ENCODE data around the gene ENPEP. TPM values are rescaled to one million over a fixed set of nuclear protein-coding genes. Genes with fewer than 3 reads are reported as not detected.
"Not testable (repeated sequence)": the region's sequence is repeated elsewhere in the genome, so short reads cannot be mapped to it uniquely, and the experiment has no call there.

Gene ENPEP
- total RNA-seq, 2 experiments from 2014 or later = 0.54 to 0.93 TPM

DNA sequence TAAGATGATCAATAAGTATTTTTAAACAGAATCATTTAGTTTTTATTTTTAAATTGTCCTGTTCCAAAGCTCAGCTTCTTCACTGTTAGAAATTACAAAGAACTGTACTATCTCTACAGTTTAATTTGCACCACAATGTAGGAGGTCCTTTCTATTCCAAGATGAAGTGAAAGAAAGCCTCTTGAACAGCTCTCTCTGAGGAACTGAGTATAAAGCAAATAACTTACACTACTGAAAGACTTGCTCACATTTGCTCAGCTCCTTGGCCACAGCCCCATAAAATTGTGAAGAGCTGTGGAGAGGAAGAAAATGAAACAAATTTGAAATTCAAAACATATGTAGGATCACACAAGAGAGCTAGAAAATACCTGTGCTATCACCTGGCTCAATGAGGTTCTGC lies 68.6 kb downstream of the ENPEP start:
- H3K4me1 Mint-ChIP-seq = no peaks in the 10 kb centered on the region
- H3K4me3 Mint-ChIP-seq = no peak overlapping the region
- H3K9me3 Mint-ChIP-seq (ENCODE audit: low read depth) = no peaks in the 10 kb centered on the region
- ATAC-seq = no peak
- H3K27me3 Mint-ChIP-seq = peaks cover 33% of the 10 kb centered on the region
- no peak overlapping the region for H3K27ac Mint-ChIP-seq
- no peaks in the 10 kb centered on the region for H3K36me3 Mint-ChIP-seq
- DNase-seq = no peak
- CTCF ChIA-PET = interaction anchor here (1.4 kb wide), 1 partner anchor 546 kb away, joined by 3 read pairs; no protein-coding TSS in a partner anchor

DNA sequence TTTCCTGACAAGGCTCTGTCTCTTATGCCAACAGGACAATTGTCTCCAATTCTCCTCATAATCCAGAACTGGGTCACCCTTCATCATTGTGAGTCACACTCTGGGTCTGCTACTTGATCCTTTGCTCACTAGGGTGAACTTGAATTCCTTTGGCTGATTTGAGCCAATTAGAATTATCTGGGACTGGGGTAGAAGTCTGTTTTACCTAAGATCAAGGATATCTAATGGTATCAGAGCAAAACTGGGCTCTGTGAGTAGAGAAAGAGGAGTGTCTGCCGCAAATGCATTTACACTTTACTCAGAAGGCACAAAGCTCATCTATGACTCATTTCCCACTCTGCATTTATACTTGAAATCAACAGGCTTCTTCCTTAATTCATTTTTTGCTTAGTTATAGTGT lies 74.3 kb downstream of the ENPEP start:
- DNase-seq = no peak
- ATAC-seq = no peak
- Mint-ChIP-seq H3K27ac (no peak overlapping the region), H3K27me3 (peaks cover 27% of the 10 kb centered on the region), H3K4me1 (no peaks in the 10 kb centered on the region), H3K4me3 (no peak overlapping the region), H3K36me3 (no peaks in the 10 kb centered on the region), H3K9me3 (ENCODE audit: low read depth) (no peaks in the 10 kb centered on the region)
- CTCF ChIA-PET = no interaction called here

DNA sequence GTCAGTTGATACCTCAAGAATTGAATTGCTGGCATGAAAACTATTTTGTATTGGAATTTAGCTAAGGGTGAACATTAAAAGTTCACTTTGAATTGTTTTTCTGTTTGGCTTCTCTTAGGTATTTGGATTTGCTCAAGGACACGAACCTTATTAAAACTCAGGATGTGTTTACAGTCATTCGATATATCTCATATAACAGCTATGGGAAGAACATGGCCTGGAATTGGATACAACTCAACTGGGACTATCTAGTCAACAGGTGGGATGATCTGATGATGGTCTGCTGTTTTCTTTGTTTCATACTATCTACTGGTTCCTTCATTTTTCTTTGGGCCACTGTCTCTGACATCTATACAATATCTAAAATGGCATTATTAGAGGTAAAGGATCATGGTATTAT lies 77.2 kb downstream of the ENPEP start:
- Mint-ChIP-seq H3K27ac (no peak overlapping the region), H3K36me3 (no peaks in the 10 kb centered on the region), H3K9me3 (ENCODE audit: low read depth) (no peaks in the 10 kb centered on the region), H3K4me3 (no peak overlapping the region), H3K4me1 (no peaks in the 10 kb centered on the region), H3K27me3 (peaks cover 21% of the 10 kb centered on the region)
- DNase-seq = no peak
- CTCF ChIA-PET = no interaction called here
- no peak for ATAC-seq

DNA sequence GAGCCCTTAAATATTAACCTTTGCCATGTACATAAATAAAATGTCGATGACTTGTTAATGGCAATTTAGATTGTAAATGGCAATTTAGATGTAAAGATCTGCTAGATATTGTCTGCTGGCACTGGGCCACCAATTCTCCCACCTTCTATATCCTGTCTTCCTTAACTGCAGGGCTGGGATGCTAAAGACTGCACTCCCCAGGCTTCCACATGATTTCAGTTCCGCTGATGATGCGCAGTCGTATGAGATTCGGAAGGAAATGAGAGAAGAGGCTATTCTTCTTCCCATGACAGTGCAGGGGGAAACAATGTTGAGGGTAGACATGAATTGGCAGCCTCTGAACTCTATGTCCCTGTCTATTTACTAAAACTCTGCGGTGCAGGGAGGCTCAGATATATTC lies 91.3 kb downstream of the ENPEP start:
- CTCF ChIA-PET = no interaction called here
- no peak for DNase-seq
- ATAC-seq = no peak
- Mint-ChIP-seq H3K9me3 (ENCODE audit: low read depth) (no peaks in the 10 kb centered on the region), H3K4me3 (no peak overlapping the region), H3K36me3 (no peaks in the 10 kb centered on the region), H3K27ac (no peak overlapping the region), H3K4me1 (no peaks in the 10 kb centered on the region), H3K27me3 (peaks cover 8% of the 10 kb centered on the region)

DNA sequence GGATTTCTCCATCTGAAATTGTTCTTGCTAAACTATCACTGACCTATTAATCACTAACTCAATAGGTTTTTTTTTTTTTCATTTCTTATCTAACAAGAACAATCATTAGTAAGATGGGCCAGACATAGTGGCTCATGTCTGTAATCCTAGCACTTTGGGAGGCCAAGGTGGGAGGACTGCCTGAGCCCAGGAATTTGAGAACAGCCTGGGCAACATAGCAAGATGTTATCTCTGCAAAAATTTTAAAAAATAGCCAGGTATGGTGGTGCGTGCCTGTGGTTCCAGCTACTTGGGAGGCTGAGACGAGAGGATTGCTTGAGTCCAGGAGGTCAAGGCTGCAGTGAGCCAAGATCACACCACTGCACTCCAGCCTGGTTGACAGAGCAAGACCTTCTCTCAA lies 100.7 kb downstream of the ENPEP start:
- DNase-seq; H3K9me3 Mint-ChIP-seq (ENCODE audit: low read depth); CTCF ChIA-PET; H3K27ac Mint-ChIP-seq; H3K4me1 Mint-ChIP-seq; H3K4me3 Mint-ChIP-seq; ATAC-seq; H3K36me3 Mint-ChIP-seq: not testable (repeated sequence)
- H3K27me3 Mint-ChIP-seq = peaks cover 15% of the 10 kb centered on the region

DNA sequence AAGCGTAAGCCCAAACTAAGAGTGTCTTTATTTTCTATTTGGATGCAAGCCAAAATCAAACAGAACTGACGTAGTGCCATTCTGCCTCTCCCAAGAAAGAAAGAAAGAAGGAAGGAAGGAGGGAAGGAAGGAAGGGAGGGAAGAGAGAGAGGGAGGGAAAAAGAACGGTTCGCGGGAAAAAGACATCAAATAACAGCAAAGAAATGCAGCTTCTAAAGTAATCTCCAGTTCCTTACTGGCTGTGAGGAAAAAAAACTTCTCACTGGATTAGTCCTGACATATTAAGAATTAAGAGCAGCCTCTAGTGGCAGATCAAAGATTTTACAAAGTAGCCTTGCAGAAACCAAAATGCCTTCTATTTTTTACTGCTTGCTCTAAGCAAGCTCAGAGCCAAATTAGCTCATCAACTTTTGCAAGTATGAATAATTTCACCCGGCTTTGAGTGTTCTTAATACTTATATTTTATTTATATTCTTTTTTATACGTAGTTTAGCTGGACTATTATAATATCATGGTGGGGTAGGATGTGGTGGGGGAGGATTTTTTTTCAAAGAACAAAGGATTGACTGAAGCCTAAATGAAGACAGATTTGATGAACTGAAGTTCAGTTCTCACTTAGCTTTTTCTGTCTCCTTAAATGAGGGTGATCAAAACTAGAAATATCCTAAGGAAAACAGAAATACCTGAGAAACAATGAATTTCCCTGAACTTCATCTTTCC lies 110.3 kb downstream of the ENPEP start:
- ATAC-seq (no peak), DNase-seq (no peak)
- H3K27ac Mint-ChIP-seq = no peak overlapping the region
- H3K9me3 Mint-ChIP-seq (ENCODE audit: low read depth) = no peaks in the 10 kb centered on the region
- peaks cover 6% of the 10 kb centered on the region for H3K27me3 Mint-ChIP-seq
- CTCF ChIA-PET = no interaction called here
- H3K4me1 Mint-ChIP-seq = no peaks in the 10 kb centered on the region
- H3K4me3 Mint-ChIP-seq = no peak overlapping the region
- H3K36me3 Mint-ChIP-seq = no peaks in the 10 kb centered on the region

DNA sequence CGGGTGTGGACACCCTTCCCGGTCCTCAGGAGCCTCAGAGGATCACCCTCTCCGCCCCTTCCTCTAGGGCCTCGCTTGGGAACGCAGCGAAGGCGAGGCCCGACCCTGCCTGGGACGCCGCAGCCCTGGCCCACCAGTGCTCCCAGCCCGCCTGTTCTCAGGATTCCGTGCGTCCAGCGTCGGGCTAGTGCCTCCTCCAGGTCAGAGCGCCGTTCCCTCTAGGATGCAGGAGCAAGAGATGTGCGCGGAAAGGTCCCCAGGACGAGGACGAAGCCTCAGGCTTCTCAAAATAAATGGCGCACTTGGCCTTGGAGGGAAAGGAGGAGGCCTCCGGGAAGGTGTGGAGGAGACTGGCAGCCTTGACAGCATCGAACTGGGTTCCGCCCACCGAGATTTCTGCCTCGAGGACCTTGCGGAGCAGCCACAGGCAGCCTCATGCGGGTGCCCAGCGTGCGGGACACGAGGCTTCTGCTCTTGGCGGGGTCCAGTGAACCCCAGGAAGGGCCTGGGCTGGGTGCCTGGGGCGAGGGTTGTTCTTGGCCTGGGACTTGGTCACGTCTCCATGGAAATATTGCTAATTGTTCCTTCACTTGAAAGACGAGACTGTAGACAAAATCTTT lies 111.8 kb downstream of the ENPEP start:
- Mint-ChIP-seq H3K4me3 (no peak overlapping the region), H3K9me3 (ENCODE audit: low read depth) (no peaks in the 10 kb centered on the region), H3K27me3 (peaks cover 2% of the 10 kb centered on the region), H3K27ac (no peak overlapping the region), H3K4me1 (no peaks in the 10 kb centered on the region), H3K36me3 (no peaks in the 10 kb centered on the region)
- CTCF ChIA-PET = no interaction called here
- ATAC-seq (no peak), DNase-seq (no peak)

DNA sequence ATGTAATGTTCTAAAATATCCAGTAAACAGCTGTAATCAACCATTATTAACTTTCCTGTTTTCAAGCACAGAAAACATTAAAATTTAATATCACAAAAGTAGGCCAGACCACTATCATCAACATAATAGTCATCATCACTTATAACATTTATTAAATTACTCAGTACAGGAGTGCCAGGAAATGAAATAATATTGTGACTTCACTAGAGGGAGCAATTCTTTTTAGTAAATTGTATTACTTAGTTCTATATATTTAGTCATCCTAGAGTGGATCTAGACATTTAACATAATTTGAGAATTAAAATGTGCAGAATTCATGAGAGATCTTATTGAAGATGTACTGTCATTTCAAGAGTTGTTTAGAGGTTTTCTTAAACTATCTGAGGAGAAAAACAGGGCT lies 113.3 kb downstream of the ENPEP start:
- CTCF ChIA-PET = no interaction called here
- Mint-ChIP-seq H3K4me3 (no peak overlapping the region), H3K27ac (no peak overlapping the region), H3K4me1 (no peaks in the 10 kb centered on the region), H3K9me3 (ENCODE audit: low read depth) (no peaks in the 10 kb centered on the region), H3K36me3 (no peaks in the 10 kb centered on the region), H3K27me3 (peaks cover 2% of the 10 kb centered on the region)
- ATAC-seq = no peak
- DNase-seq = no peak

DNA sequence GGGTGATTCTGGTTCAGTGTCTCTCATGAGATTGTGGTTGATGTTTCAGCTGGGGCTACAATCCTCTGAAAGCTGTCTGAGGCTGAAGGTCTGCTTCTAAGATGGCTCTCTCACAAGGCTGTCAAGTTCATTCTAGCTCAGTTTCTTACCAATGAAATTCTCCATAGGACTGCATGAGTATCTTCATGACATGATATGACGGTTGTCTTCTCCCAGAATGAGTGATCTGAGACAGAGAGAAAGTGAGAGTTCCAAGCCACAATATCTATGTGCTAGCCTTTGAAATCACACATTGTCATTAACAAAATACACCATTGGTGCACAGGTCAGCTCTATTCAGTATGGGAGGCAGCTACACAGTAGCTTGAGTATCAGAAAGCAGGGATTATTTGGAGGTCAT lies 119.6 kb downstream of the ENPEP start:
- H3K27me3 Mint-ChIP-seq = peaks cover 7% of the 10 kb centered on the region
- H3K9me3 Mint-ChIP-seq (ENCODE audit: low read depth) = peaks cover 5% of the 10 kb centered on the region
- no peak overlapping the region for H3K4me3 Mint-ChIP-seq
- CTCF ChIA-PET = no interaction called here
- no peaks in the 10 kb centered on the region for H3K36me3 Mint-ChIP-seq
- no peak overlapping the region for H3K27ac Mint-ChIP-seq
- ATAC-seq = no peak
- H3K4me1 Mint-ChIP-seq = no peaks in the 10 kb centered on the region
- DNase-seq = no peak

DNA sequence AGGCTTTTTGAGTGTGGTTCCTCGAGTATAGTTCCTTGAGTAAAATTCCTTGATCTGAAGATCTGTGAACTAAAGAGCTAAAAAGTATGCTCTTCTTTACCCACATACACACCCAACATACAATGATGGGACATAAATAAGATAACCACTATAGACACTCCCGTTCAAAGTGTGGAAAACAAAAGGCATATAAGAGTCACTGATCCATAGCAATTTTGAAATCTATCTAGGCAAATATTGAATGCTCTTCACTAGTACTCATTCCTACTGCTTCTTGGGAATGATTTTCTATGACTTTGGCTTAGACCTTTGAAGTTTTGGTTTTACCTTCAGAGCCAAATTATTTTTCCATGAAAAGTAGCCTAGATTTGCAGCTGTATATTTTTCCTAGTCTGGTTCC lies 120.5 kb downstream of the ENPEP start:
- Mint-ChIP-seq H3K36me3 (no peaks in the 10 kb centered on the region), H3K27me3 (peaks cover 5% of the 10 kb centered on the region), H3K27ac (no peak overlapping the region), H3K4me1 (no peaks in the 10 kb centered on the region), H3K9me3 (ENCODE audit: low read depth) (peaks cover 5% of the 10 kb centered on the region), H3K4me3 (no peak overlapping the region)
- CTCF ChIA-PET = no interaction called here
- DNase-seq (no peak), ATAC-seq (no peak)

DNA sequence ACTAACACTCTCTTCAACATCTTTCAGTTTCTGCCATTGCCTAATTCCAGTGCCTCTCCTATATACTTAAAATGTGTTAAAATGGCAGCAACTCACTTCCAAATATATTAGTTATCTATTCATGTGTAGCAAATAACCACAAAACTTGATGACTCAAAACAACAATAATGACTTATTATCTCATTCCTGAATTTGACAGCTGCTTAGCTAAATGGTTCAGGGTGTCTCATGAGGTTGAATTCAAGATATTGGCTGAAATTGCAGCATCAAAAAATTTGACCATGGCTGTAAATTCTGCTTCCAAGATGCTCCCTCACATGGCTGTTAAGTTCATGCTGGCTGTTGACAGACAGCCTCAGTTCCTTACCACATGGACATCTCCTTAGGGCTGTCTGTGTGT lies 121.6 kb downstream of the ENPEP start:
- Mint-ChIP-seq H3K4me3 (no peak overlapping the region), H3K9me3 (ENCODE audit: low read depth) (peaks cover 5% of the 10 kb centered on the region), H3K36me3 (no peaks in the 10 kb centered on the region), H3K4me1 (no peaks in the 10 kb centered on the region), H3K27me3 (peaks cover 7% of the 10 kb centered on the region), H3K27ac (no peak overlapping the region)
- DNase-seq = no peak
- no peak for ATAC-seq
- CTCF ChIA-PET = no interaction called here

DNA sequence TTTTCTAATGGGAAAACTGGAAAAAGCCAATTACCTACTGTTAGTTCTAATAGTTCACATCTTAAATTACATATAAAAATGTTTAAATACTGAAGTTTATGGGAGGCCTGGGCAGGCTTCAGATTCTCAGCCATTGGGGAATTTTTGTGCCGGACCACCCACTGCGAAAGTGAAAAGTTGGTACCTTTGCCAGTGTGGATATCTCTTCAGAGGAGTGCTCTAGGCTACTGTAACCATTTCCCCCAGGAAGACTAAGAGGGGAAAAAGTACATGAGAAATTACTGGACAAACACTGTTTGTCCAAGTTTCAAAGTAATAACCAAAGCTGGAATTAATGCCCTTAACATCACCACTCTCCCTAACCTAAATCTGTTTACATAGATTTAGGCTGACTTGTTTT lies 126.1 kb downstream of the ENPEP start:
- ATAC-seq (no peak), DNase-seq (no peak)
- no peaks in the 10 kb centered on the region for H3K36me3 Mint-ChIP-seq
- no peak overlapping the region for H3K4me3 Mint-ChIP-seq
- no peak overlapping the region for H3K27ac Mint-ChIP-seq
- H3K4me1 Mint-ChIP-seq = no peaks in the 10 kb centered on the region
- CTCF ChIA-PET = no interaction called here
- no peaks in the 10 kb centered on the region for H3K9me3 Mint-ChIP-seq (ENCODE audit: low read depth)
- H3K27me3 Mint-ChIP-seq = peaks cover 16% of the 10 kb centered on the region

DNA sequence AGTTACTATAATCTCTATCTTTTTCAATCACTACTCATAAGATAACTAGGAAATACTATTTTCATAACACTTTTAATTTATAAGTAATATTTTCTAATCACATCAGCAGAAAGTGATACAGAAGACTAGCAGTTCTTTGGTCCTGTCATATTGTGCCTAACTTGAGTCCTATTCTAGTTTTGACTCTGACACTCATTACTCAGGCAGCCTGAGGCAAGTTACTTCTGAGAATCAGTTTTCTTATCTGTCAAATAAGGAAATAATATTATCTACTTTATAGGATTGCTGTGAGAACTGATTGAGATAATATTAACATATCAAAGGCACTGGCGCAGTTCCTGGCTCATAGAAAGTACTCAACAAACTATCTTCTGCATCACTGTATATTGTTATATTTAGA lies 129.1 kb downstream of the ENPEP start:
- Mint-ChIP-seq H3K36me3 (no peaks in the 10 kb centered on the region), H3K27ac (no peak overlapping the region), H3K4me1 (no peaks in the 10 kb centered on the region), H3K27me3 (peaks cover 32% of the 10 kb centered on the region), H3K4me3 (no peak overlapping the region), H3K9me3 (ENCODE audit: low read depth) (no peaks in the 10 kb centered on the region)
- CTCF ChIA-PET = no interaction called here
- DNase-seq (no peak), ATAC-seq (no peak)

DNA sequence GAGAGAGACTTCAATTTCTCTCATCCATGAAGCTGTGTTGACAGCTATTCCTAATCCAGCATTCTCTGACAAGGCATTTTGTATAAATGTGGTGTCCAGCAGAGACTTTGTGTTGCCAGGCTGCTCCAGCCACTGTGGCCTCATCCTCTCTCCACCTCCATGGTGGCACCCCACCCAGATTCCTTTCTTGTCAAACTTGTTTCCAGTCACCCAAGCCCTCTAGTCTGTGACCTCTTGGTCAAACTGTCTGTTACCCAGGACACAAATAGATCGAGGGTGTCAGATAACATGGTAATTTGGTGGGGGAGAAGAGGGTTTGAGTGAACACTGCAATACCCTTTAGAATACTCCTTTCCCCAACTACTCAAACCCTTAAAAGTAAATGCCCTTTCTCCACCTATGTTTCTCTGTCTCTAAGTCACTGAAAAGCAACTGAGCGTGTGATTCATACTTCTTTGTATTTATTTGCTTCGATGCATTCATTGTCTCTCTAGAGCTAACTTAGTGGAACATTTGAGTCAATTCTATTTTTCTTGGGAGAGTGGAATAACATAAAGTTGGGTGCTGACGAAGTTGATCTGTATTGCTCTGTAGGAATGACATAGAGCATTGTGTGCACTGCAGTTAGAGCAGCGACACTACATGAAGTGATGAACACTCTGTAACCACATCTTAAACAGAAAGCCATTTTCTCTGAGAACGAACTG lies 133.2 kb downstream of the ENPEP start:
- H3K4me3 Mint-ChIP-seq = no peak overlapping the region
- H3K9me3 Mint-ChIP-seq (ENCODE audit: low read depth) = no peaks in the 10 kb centered on the region
- H3K27ac Mint-ChIP-seq = no peak overlapping the region
- CTCF ChIA-PET = no interaction called here
- H3K27me3 Mint-ChIP-seq = peaks cover 59% of the 10 kb centered on the region
- H3K4me1 Mint-ChIP-seq = no peaks in the 10 kb centered on the region
- H3K36me3 Mint-ChIP-seq = no peaks in the 10 kb centered on the region
- ATAC-seq (no peak), DNase-seq (no peak)
